ENCODE data around the gene HNF4A.

Gene HNF4A

GRCh38 chr20:44437497-44437896 is 82.0 kb downstream of the HNF4A start:
- no peak for TF ChIP-seq CTCF (conservative IDR thresholded peaks at IDR 0.05; ENCODE audit: low read depth, low read length)
- H3K4me3 ChIP-seq (ENCODE audit: low read length) = no peak overlapping the region
- no peak for DNase-seq (ENCODE audit: low read depth)

GRCh38 chr20:44438782-44439181 is 83.3 kb downstream of the HNF4A start:
- DNase-seq (ENCODE audit: low read depth) = no peak
- no peak overlapping the region for H3K4me3 ChIP-seq (ENCODE audit: low read length)
- TF ChIP-seq CTCF (conservative IDR thresholded peaks at IDR 0.05; ENCODE audit: low read depth, low read length) = no peak

GRCh38 chr20:44439318-44439717 is 83.8 kb downstream of the HNF4A start:
- DNase-seq (ENCODE audit: low read depth) = no peak
- no peak for TF ChIP-seq CTCF (conservative IDR thresholded peaks at IDR 0.05; ENCODE audit: low read depth, low read length)

GRCh38 chr20:44442298-44443070 is 87.0 kb downstream of the HNF4A start:
- no peak for TF ChIP-seq CTCF (conservative IDR thresholded peaks at IDR 0.05; ENCODE audit: low read depth, low read length)
- H3K4me3 ChIP-seq (ENCODE audit: low read length) = no peak overlapping the region

More at GRCh38 chr20:44439318-44439717, 83.8 kb downstream of the HNF4A start:
- no peak overlapping the region for H3K4me3 ChIP-seq (ENCODE audit: low read length)

DNA sequence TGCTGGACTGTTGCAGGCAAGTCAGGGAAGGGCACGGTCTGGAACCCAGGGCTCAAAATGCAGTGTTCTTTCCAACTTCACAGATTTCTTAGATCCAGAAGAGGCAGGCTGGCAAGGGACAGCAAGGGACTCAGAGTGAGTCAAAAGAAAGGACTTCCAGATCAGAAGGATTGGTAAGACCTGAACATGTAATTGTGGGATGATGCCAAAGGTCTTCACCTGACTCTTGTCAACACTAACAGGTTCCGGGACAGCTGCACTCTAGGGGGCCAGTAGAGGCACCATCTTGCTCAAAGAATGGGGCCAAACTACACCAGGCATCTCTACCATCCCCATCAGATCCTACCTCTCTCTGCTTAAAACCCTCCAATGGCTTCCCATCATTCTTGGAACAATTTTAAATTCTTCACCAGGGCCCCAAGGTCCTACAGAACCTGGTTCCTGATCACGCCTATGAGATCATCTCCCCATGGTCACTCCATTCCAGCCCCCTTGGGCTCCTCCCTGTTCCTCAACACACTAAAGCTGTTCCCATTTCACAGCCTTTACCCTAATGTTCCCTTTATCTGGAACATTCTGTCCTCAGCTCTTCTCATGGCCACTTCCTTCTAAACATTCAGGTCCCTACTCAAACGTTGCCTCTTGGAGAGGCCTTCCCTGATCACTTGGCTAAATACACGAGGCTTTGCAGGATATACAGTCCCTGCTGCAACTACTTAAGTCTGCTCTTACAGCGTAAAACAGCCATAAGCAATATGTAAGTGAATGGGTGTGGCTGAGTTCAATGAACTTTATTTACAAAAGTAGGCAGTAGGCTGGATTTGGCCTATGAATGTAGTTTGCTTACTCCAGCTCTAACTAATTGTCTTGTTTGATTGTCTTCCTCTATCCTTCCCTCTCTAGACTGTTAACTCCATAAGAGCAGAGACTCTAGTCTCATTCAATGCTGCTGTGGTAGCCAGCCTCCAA is 90.5 kb downstream of the HNF4A start:
- no peak for TF ChIP-seq CTCF (conservative IDR thresholded peaks at IDR 0.05; ENCODE audit: low read depth, low read length)
- no peak overlapping the region for H3K4me3 ChIP-seq (ENCODE audit: low read length)
- no peak for DNase-seq (ENCODE audit: low read depth)

More at GRCh38 chr20:44442298-44443070, 87.0 kb downstream of the HNF4A start:
- DNase-seq (ENCODE audit: low read depth) = no peak

GRCh38 chr20:44447827-44448419 is 92.4 kb downstream of the HNF4A start:
- H3K4me3 ChIP-seq (ENCODE audit: low read length) = no peak overlapping the region
- TF ChIP-seq CTCF (conservative IDR thresholded peaks at IDR 0.05; ENCODE audit: low read depth, low read length) = no peak

More at GRCh38 chr20:44447827-44448419, 92.4 kb downstream of the HNF4A start:
- no peak for DNase-seq (ENCODE audit: low read depth)
